GM23248 (cell line): ENCODE results near the gene PATJ. TPM values are rescaled to one million over a fixed set of nuclear protein-coding genes. Genes with fewer than 3 reads are reported as not detected.
"Not testable (repeated sequence)": the region's sequence is repeated elsewhere in the genome, so short reads cannot be mapped to it uniquely, and the experiment has no call there.

Experiments used
- DNase-seq: peaks from one replicate; pipeline ENCODE4 v3.0.0-alpha.2; 2015
- H2AFZ ChIP-seq: fragments of 200-600 bp; sonication (generic); 2 replicates; pipeline ENCODE4 v1.6.1; 2016; ENCODE audit warnings: antibody characterized with exemption
- H3F3A ChIP-seq: fragments of 200-600 bp; sonication (generic); 2 replicates; pipeline ENCODE4 v1.6.1; 2016; ENCODE audit warnings: mild to moderate bottlenecking, antibody characterized with exemption, mixed run types; ENCODE audit not compliant: insufficient read depth
- H3K27ac ChIP-seq: fragments of 200-600 bp; sonication (generic); 2 replicates; pipeline ENCODE4 v1.5.1; 2016; ENCODE audit warnings: mild to moderate bottlenecking
- H3K27me3 ChIP-seq: fragments of 200-600 bp; sonication (generic); replicated peaks from 2 replicates; pipeline ENCODE4 v1.6.1; 2016; ENCODE audit warnings: mild to moderate bottlenecking; ENCODE audit not compliant: insufficient read depth
- H3K36me3 ChIP-seq: fragments of 200-600 bp; sonication (generic); 2 replicates; pipeline ENCODE4 v1.6.1; 2016; ENCODE audit warnings: low read depth, mild to moderate bottlenecking
- H3K4me1 ChIP-seq: fragments of 200-600 bp; sonication (generic); 2 replicates; pipeline ENCODE4 v1.6.1; 2016; ENCODE audit warnings: mild to moderate bottlenecking; ENCODE audit not compliant: insufficient read depth
- H3K4me2 ChIP-seq: fragments of 200-600 bp; sonication (generic); one replicate; pipeline ENCODE4 v1.6.1; 2016; ENCODE audit warnings: mild to moderate bottlenecking; ENCODE audit not compliant: unreplicated experiment
- H3K4me3 ChIP-seq: fragments of 200-600 bp; sonication (generic); 2 replicates; pipeline ENCODE4 v1.5.1; 2016; ENCODE audit warnings: mild to moderate bottlenecking
- H3K79me2 ChIP-seq: fragments of 200-600 bp; sonication (generic); 2 replicates; pipeline ENCODE4 v1.6.1; 2016; ENCODE audit warnings: mild to moderate bottlenecking; ENCODE audit not compliant: insufficient read depth
- H3K9ac ChIP-seq: fragments of 200-600 bp; sonication (generic); 2 replicates; pipeline ENCODE4 v1.6.1; 2016; ENCODE audit warnings: mild to moderate bottlenecking
- H3K9me2 ChIP-seq: fragments of 200-600 bp; sonication (generic); 2 replicates; pipeline ENCODE4 v1.6.1; 2016; ENCODE audit warnings: mixed run types, mild to moderate bottlenecking, moderate library complexity; ENCODE audit not compliant: insufficient read depth
- H3K9me3 ChIP-seq: fragments of 200-600 bp; sonication (generic); one replicate; pipeline ENCODE4 v1.6.1; 2017; ENCODE audit warnings: low read depth
- H4K20me1 ChIP-seq: fragments of 200-600 bp; sonication (generic); 2 replicates; pipeline ENCODE4 v1.6.0; 2016; ENCODE audit not compliant: insufficient read depth
- EZH2 ChIP-seq: fragments of 200-600 bp; sonication (generic); IDR thresholded peaks from 2 replicates; pipeline ENCODE4 v1.6.1; 2018; ENCODE audit warnings: antibody characterized with exemption, mild to moderate bottlenecking; ENCODE audit not compliant: insufficient read depth, poor library complexity, severe bottlenecking
- EZH2phosphoT487 ChIP-seq: fragments of 200-600 bp; sonication (generic); IDR thresholded peaks from 2 replicates; pipeline ENCODE4 v1.6.1; 2018; ENCODE audit warnings: antibody characterized with exemption, moderate library complexity, mild to moderate bottlenecking, low read depth; ENCODE audit not compliant: insufficient read depth
- WGBS, 2 experiments: methylation state at CpG; one replicate each; pipeline ENCODE4 v1.1.6; 2015 to 2017; ENCODE audit warnings: low lambda C conversion rate in 2 of 2, low coverage in 1 of 2; ENCODE audit errors: missing lambda C conversion rate in 2 of 2; 5-methylcytosine and 5-hydroxymethylcytosine counted together
- in situ Hi-C: fragments of 300-500 bp; cut with MboI; formaldehyde crosslinking; loops from 2 replicates; pipeline ENCODE4 v1.15.0; 2020
- polyA plus RNA-seq: library from polyadenylated mRNA; unstranded; fragments of >200 nt; fragmentation: Nextera tagmentation; extraction: Ambion mirVana; gene quantifications from 2 replicates; pipeline ENCODE4 v1.2.1, GENCODE V29; 2016
- total RNA-seq: library from RNA; depleted of rRNA; stranded (reverse); fragments of >200 nt; shearing (Covaris generic); gene quantifications from 2 replicates; pipeline ENCODE4 v1.2.3, GENCODE V29; 2014

The PATJ gene
- total and polyA plus RNA-seq, 2 experiments from 2014 or later = 5.3 to 6.1 TPM

DNA sequence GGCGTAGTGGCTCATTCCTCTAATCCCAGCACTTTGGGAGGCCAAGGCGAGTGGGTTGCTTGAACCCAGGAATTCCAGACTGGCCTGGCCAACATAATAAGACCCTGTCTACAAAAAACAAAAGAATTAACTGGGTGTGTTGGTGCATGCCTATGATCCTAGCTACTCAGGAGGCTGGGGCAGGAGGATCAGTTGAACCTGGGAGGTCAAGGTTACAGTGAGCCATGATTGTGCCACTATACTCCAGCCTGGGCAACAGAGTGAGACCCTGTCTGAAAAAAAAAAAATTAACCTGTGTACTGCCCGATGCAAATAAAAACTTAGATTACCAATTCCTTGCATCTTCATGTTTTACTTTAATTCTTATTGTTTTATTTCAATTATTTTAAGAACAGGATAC lies 193.2 kb downstream of the PATJ start:
- no peak for DNase-seq

DNA sequence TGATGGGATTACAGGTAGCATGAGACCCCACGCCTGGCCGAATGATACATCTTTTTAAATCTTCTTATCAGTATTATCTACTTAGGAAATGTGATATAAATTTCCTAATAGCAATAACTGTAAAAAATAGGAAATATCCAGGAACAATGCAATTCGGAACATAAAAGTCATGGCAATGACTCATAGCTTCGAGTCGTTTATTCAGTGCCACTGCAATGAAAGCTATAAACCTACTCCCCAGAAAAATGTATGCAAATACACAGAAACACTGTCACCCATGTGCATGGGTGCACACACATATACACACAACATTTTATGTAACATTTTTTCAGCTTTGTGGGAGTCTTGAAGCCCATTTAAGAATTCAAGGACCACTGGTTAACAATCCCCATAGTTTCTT lies 194.6 kb downstream of the PATJ start:
- no peak for DNase-seq
- Histone ChIP-seq H3K4me2 (no peak overlapping the region), H3K9ac (no peak overlapping the region), H3K27ac (no peak overlapping the region), H3K36me3 (no peaks in the 10 kb centered on the region), H4K20me1 (no peaks in the 10 kb centered on the region), H3K9me2 (no peaks in the 10 kb centered on the region), H2AFZ (no peak overlapping the region), H3K79me2 (no peaks in the 10 kb centered on the region), H3K4me3 (no peak overlapping the region), H3K27me3 (no peaks in the 10 kb centered on the region), H3F3A (no peaks in the 10 kb centered on the region), H3K9me3 (no peaks in the 10 kb centered on the region), H3K4me1 (no peaks in the 10 kb centered on the region)
- TF ChIP-seq EZH2phosphoT487 = no peak
- TF ChIP-seq EZH2 = no peak
- in situ Hi-C loops = no loop called here
- WGBS, 2 experiments = 74 to 79% methylated on average over 5 of the region's 5 CpGs

More for the DNA sequence above, 193.2 kb downstream of the PATJ start:
- in situ Hi-C loops = no loop called here
- H3K4me3 ChIP-seq = no peak overlapping the region
- H3K27ac ChIP-seq = no peak overlapping the region
- H3K9me2 ChIP-seq = no peaks in the 10 kb centered on the region
- no peaks in the 10 kb centered on the region for H3K9me3 ChIP-seq
- no peaks in the 10 kb centered on the region for H4K20me1 ChIP-seq
- no peak overlapping the region for H3K4me2 ChIP-seq
- H3K27me3 ChIP-seq = no peaks in the 10 kb centered on the region
- H3F3A ChIP-seq = no peaks in the 10 kb centered on the region
- no peak overlapping the region for H2AFZ ChIP-seq
- WGBS, 2 experiments = 76 to 80% methylated on average over 3 of the region's 3 CpGs
- H3K9ac ChIP-seq = no peak overlapping the region
- H3K4me1 ChIP-seq = no peaks in the 10 kb centered on the region
- no peaks in the 10 kb centered on the region for H3K36me3 ChIP-seq
- H3K79me2 ChIP-seq = no peaks in the 10 kb centered on the region
- TF ChIP-seq EZH2phosphoT487 (no peak), EZH2 (no peak)

DNA sequence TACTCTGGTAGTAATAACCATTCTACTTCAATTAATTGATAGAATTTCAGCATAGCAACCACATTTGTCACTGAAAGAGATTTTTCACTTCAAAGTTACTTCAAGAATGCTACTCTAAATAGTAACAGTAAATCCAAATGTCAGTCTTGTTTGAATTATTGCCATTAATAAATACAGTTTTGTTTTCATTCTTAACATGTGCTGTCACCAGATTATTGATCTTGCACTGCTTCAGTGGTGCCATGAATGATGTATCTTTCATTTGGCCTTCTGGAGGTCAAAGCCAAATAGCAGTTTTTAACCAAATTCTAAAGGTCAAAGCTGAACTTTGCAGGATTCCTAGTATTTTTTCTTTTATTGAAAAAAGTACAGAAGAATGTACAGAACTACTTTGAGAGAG lies 199.5 kb downstream of the PATJ start:
- no peaks in the 10 kb centered on the region for H3K27me3 ChIP-seq
- H3K36me3 ChIP-seq = no peaks in the 10 kb centered on the region
- no peak overlapping the region for H2AFZ ChIP-seq
- DNase-seq = no peak
- H3K4me3 ChIP-seq = no peak overlapping the region
- H4K20me1 ChIP-seq = no peaks in the 10 kb centered on the region
- H3F3A ChIP-seq = no peaks in the 10 kb centered on the region
- no peak overlapping the region for H3K9ac ChIP-seq
- TF ChIP-seq EZH2 (no peak), EZH2phosphoT487 (no peak)
- H3K4me2 ChIP-seq = no peak overlapping the region
- H3K27ac ChIP-seq = no peak overlapping the region
- H3K9me3 ChIP-seq = no peaks in the 10 kb centered on the region
- no peaks in the 10 kb centered on the region for H3K4me1 ChIP-seq
- in situ Hi-C loops = no loop called here
- H3K79me2 ChIP-seq = no peaks in the 10 kb centered on the region
- no peaks in the 10 kb centered on the region for H3K9me2 ChIP-seq

DNA sequence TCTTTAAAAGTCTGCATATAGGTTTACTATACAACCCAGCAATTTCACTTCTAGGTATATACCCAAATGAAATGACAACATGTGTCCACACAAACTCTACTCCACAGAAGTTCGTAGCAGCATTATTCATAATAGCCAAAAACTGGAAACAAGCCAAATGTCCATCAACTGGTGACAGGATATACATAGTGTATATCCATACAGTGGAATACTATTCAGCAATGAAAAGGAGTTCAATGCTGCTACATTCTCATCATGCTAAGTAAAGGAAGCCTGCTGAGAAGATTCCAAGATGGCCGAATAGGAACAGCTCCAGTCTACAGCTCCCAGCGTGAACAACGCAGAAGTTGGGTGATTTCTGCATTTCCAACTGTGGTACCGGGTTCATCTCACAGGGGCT lies 200.6 kb downstream of the PATJ start:
- Histone ChIP-seq H3K27ac (no peak overlapping the region), H3K36me3 (no peaks in the 10 kb centered on the region), H3K4me2 (no peak overlapping the region), H3K4me3 (no peak overlapping the region), H3K9ac (no peak overlapping the region), H3K27me3 (no peaks in the 10 kb centered on the region), H3K79me2 (no peaks in the 10 kb centered on the region), H3F3A (no peaks in the 10 kb centered on the region), H3K4me1 (no peaks in the 10 kb centered on the region), H3K9me2 (no peaks in the 10 kb centered on the region), H3K9me3 (no peaks in the 10 kb centered on the region), H4K20me1 (no peaks in the 10 kb centered on the region), H2AFZ (no peak overlapping the region)
- in situ Hi-C loops = no loop called here
- no peak for DNase-seq
- TF ChIP-seq EZH2 (no peak), EZH2phosphoT487 (no peak)
- 90 to 96% methylated on average over 5 of the region's 5 CpGs for whole genome bisulfite sequencing, 2 experiments

DNA sequence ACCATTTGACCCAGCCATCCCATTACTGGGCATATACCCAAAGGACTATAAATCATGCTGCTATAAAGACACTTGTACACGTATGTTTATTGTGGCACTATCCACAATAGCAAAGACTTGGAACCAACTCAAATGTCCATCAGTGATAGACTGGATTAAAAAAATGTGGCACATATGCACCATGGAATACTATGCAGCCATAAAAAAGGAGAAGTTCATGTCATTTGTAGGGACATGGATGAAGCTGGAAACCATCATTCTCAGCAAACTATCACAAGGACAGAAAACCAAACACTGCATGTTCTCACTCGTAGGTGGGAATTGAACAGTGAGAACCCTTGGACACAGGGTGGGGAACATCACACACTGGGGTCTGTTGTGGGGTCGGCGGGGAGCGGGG lies 206.4 kb downstream of the PATJ start:
- DNase-seq, H3K9me2 ChIP-seq, in situ Hi-C loops, H3K79me2 ChIP-seq, H3K9me3 ChIP-seq, H3K4me3 ChIP-seq, H3K27me3 ChIP-seq, H3F3A ChIP-seq, H2AFZ ChIP-seq, H3K4me1 ChIP-seq, H4K20me1 ChIP-seq, H3K27ac ChIP-seq, H3K4me2 ChIP-seq, H3K9ac ChIP-seq, H3K36me3 ChIP-seq: not testable (repeated sequence)
- 69 to 73% methylated on average over 5 of the region's 5 CpGs for WGBS, 2 experiments
